HepG2 (cell line): Measurements from ENCODE around the gene USP14.

ENCODE experiments used
- MAZ ChIP-seq, 2 experiments: sonication (generic) in 1 of 2; formaldehyde crosslinking in 1 of 2; IDR thresholded peaks; 2 replicates each; pipeline versions ENCODE4 v1.5.0 to v1.6.1; 2012 to 2020; ENCODE audit warnings: low read depth in 2 of 2, mild to moderate bottlenecking in 2 of 2, borderline replicate concordance in 1 of 2, improper control_type of control experiment in 1 of 2, low read length in 1 of 2, missing genetic modification reagents in 1 of 2, moderate library complexity in 1 of 2
- NFIC ChIP-seq: IDR thresholded peaks from 2 replicates; pipeline ENCODE4 v1.6.1; 2012; ENCODE audit warnings: mild to moderate bottlenecking, low read length, inconsistent platforms
- NPAS2 ChIP-seq: sonication (generic); formaldehyde crosslinking; IDR thresholded peaks from 2 replicates; pipeline ENCODE4 v1.8.0; 2022; ENCODE audit warnings: mild to moderate bottlenecking, missing genetic modification reagents, borderline replicate concordance
- PTBP1 ChIP-seq: fragments of 200-400 bp; formaldehyde crosslinking; IDR thresholded peaks from 2 replicates; pipeline ENCODE4 v1.6.1; 2018; ENCODE audit warnings: low read length, low read depth; ENCODE audit not compliant: poor library complexity, severe bottlenecking
- ZBTB1 ChIP-seq: sonication (generic); formaldehyde crosslinking; IDR thresholded peaks from 2 replicates; pipeline ENCODE4 v1.4.0; 2020; ENCODE audit warnings: missing genetic modification reagents, borderline replicate concordance
- TF ChIP-seq, protein P1 (sequence below): sonication (generic); formaldehyde crosslinking; IDR thresholded peaks from 2 replicates; pipeline ENCODE4 v1.5.0; 2020; ENCODE audit warnings: mild to moderate bottlenecking, missing genetic modification reagents, moderate library complexity

DNA sequence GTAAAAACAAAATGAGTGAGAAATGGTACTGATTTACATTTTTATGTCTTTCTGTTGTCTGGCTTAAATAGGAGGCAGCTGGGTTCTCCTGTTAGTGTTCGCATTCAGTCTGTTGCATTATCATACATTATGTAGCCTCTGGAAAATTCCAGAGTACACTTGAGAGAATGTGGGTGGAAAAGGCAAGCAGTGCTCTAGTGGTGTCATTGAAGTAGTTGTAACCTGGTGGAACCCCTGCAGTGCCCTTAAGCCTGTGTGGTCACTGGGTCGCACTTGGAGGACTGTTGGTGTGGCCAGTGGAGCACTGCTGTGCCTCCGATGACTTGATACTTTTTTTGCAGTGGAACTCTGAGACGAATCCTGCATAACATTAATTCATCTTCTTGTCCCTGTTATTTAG lies 52.4 kb downstream of the USP14 start:
- TF ChIP-seq NPAS2 (CRISPR knock-in tag) (no peak), ZBTB1 (CRISPR knock-in tag) (no peak), PTBP1 (no peak), NFIC (no peak), MAZ (IDR thresholded peaks at IDR 0.05; ENCODE audit: borderline replicate concordance, low read depth, low read length) (no peak), MAZ (CRISPR knock-in tag; IDR thresholded peaks at IDR 0.05; ENCODE audit: low read depth) (no peak)
- TF ChIP-seq, protein P1, sequence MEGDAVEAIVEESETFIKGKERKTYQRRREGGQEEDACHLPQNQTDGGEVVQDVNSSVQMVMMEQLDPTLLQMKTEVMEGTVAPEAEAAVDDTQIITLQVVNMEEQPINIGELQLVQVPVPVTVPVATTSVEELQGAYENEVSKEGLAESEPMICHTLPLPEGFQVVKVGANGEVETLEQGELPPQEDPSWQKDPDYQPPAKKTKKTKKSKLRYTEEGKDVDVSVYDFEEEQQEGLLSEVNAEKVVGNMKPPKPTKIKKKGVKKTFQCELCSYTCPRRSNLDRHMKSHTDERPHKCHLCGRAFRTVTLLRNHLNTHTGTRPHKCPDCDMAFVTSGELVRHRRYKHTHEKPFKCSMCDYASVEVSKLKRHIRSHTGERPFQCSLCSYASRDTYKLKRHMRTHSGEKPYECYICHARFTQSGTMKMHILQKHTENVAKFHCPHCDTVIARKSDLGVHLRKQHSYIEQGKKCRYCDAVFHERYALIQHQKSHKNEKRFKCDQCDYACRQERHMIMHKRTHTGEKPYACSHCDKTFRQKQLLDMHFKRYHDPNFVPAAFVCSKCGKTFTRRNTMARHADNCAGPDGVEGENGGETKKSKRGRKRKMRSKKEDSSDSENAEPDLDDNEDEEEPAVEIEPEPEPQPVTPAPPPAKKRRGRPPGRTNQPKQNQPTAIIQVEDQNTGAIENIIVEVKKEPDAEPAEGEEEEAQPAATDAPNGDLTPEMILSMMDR (CRISPR knock-in tag): no peak
